Heart right ventricle (tissue), 16 donors: ENCODE data around the gene NOP9. TPM values are rescaled to one million over a fixed set of nuclear protein-coding genes. Genes with fewer than 3 reads are reported as not detected.
A peak's percentile ranks its signal among the peaks of the same experiment; 100 is the strongest.

Experiments used
- ATAC-seq, 8 donors: fragments of 200-7000 bp; cut with Tn5 transposase; one replicate each; pipeline ENCODE4 v1.9.1; 2020; ENCODE audit warnings: mild to moderate bottlenecking in 8 of 8, moderate library complexity in 8 of 8, moderate number of reproducible peaks in 1 of 8
- DNase-seq, 2 donors: peaks; one replicate each; pipeline ENCODE4 v3.0.0-alpha.2; 2020
- H3K27ac ChIP-seq, 10 donors: fragments of 200-600 bp; sonication (generic) in 2 of 10; one replicate each; pipeline versions ENCODE4 v1.5.0 to v1.8.0; 2020 to 2022; ENCODE audit warnings: mild to moderate bottlenecking in 3 of 10
- H3K27me3 ChIP-seq, 7 donors: fragments of 200-600 bp; one replicate each; pipeline ENCODE4 v1.8.0; 2021 to 2022; ENCODE audit warnings: mild to moderate bottlenecking in 2 of 7
- H3K36me3 ChIP-seq, 9 donors: fragments of 200-600 bp; sonication (generic) in 1 of 9; one replicate each; pipeline versions ENCODE4 v1.5.0 to v1.8.0; 2020 to 2022; ENCODE audit warnings: mild to moderate bottlenecking in 2 of 9
- H3K4me1 ChIP-seq, 9 donors: fragments of 200-600 bp; sonication (generic) in 1 of 9; one replicate each; pipeline versions ENCODE4 v1.5.0 to v1.8.0; 2020 to 2022; ENCODE audit warnings: mild to moderate bottlenecking in 4 of 9
- H3K4me3 ChIP-seq, 10 donors: fragments of 200-600 bp; sonication (generic) in 2 of 10; one replicate each; pipeline versions ENCODE4 v1.5.0 to v1.8.0; 2020 to 2022; ENCODE audit warnings: mild to moderate bottlenecking in 7 of 10, moderate library complexity in 2 of 10
- H3K9me3 ChIP-seq, 11 donors: fragments of 200-600 bp in 10 of 11; sonication (generic) in 2 of 11; one replicate each; pipeline versions ENCODE4 v1.5.0 to v1.8.0; 2013 to 2022; ENCODE audit warnings: mild to moderate bottlenecking in 2 of 11, control low read depth in 1 of 11, moderate library complexity in 1 of 11
- WGBS, 2 donors: extraction: QIAGEN DNeasy Blood & Tissue Kit; methylation state at CpG; one replicate each; pipeline ENCODE4 v1.1.7; 2013; ENCODE audit warnings: inconsistent platforms in 1 of 2; 5-methylcytosine and 5-hydroxymethylcytosine counted together
- intact Hi-C, 10 donors: fragments of 100-400 bp; cut with DNase I; formaldehyde crosslinking; loops; one replicate each; pipeline versions ENCODE4 v1.11.1 to v1.14.2; 2022
- polyA plus RNA-seq, 2 donors: library from polyadenylated mRNA; stranded (reverse); fragments of 200-250 nt; gene quantifications; one replicate each; pipeline ENCODE4 v1.2.3, GENCODE V29; 2013
- total RNA-seq, 10 donors: library from RNA; stranded (reverse); fragmentation: NEBNext Ultra II Directional in 3 of 10; extraction: Animal tissue kit (Norgen Biotek cat#: 25700) in 3 of 10; gene quantifications; one replicate each; pipeline versions ENCODE4 v1.2.1 to v1.2.4, GENCODE V29; 2021 to 2023
- TF ChIP-seq, protein P1 (sequence below), 9 donors: fragments of 200-600 bp; sonication (generic) in 2 of 9; IDR thresholded peaks; one replicate each; pipeline versions ENCODE4 v1.5.0 to v1.8.0; 2021 to 2022; ENCODE audit warnings: antibody characterized with exemption in 9 of 9, mild to moderate bottlenecking in 5 of 9, moderate library complexity in 1 of 9
- donor health status: Arrhythmogenic right ventricular cardiomyopathy.
- donor health status: ischemic (EF 13 %, LVEDD 7.1; RV severe dilation, severe dysfunction).
- donor health status: healthy with polysubstance abuse.
- donor health status: DM: no; HTN: yes; CAD: no.
- donor health status: DM: no; HTN: no; CAD: no.
- donor health status: ischemic (EF 25% LVEDD 6.9; RV normal size, moderate dysfunction).
- donor health status: ischemic (EF 25% LVEDD 5.7; RV mildly dilated, moderate dysfunction).
- donor health status: healthy.
- donor health status: DM: yes; HTN: yes; CAD: no.
- donor health status: Ischemic cardiomyopathy.
- donor health status: ischemic (EF 35%, LVEDD 5.7; RV mildly dilated, moderate dysfunction).
- donor health status: nonischemic (EF 11% LVEDD 7.7; RV severe dilation, severe dysfunction).
- donor health status: DM: yes; HTN: yes; CAD: no.
- donor health status: PGD.
- donor health status: ischemic (EF 29% LVEDD 5.4; RV normal size, mild dysfunction).
- donor health status: nonischemic (EF 23%, LVEDD 6.1; RV moderate dilation, normal function).

NOP9 gene
- total and polyA plus RNA-seq, 12 donors: 10.7 to 31.9 (median 26.4) TPM

DNA sequence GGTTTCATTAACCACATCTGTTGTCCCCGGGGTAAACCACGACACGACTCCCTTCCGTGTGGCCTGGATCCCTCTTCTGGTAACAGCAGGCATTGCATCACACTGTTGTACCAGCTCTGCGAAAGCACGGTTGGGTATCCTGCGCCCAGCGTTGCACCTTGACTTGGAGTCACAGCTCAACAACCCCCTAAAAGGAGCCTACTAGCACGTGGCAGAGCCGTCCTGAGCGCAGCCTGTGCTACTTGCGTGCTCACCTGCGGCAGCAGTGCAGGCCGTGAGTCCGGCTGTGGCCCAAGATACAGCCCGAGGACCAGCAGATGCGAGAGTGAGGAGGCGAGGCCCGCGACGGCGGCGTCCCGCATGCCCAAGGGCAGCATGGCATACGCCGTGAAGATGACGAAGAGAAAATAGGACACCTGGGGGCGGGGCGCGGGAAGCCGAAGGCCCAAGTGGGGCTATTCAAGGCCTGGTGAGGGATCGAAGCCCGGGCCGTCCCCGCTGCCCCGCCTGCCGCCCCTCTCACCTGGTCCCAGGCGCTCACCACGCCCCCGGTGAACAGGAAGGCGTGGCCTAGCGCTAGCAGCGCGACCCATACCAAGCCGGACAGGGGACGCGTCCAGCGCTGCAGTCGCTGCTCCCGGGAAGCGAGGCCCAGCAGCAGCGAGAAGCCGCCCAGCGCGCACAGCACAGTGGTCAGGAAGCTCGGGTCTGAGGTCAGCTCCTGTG is 32.8 kb downstream of the NOP9 start:
- DNase-seq (peak; percentile 43 to 68), ATAC-seq (peak in 7 of 8 donors; percentile 31 to 56 (median 51))
- intact Hi-C loops: loop anchor here (2.0 to 5.0 kb wide), 7 partner anchors 80 to 345 kb away; partner anchors contain the start of genes CBLN3 (in 1 of the 10) and KHNYN (in 1 of the 10)
- Histone ChIP-seq H3K27ac (peak overlapping the region in 3 of 10 donors; percentile 15 to 97 (median 90)), H3K27me3 (peaks cover 0 to 35% (median 24%) of the 10 kb centered on the region in 7 donors), H3K4me3 (peak overlapping the region in 9 of 10 donors; percentile 14 to 88 (median 70)), H3K36me3 (peaks cover 0 to 48% (median 0%) of the 10 kb centered on the region in 9 donors), H3K9me3 (no peaks in the 10 kb centered on the region), H3K4me1 (peaks cover 6 to 92% (median 37%) of the 10 kb centered on the region in 9 donors)
- 27 to 29% methylated on average over 55 to 56 of the region's 56 CpGs for WGBS, 2 donors
- TF ChIP-seq, protein P1, sequence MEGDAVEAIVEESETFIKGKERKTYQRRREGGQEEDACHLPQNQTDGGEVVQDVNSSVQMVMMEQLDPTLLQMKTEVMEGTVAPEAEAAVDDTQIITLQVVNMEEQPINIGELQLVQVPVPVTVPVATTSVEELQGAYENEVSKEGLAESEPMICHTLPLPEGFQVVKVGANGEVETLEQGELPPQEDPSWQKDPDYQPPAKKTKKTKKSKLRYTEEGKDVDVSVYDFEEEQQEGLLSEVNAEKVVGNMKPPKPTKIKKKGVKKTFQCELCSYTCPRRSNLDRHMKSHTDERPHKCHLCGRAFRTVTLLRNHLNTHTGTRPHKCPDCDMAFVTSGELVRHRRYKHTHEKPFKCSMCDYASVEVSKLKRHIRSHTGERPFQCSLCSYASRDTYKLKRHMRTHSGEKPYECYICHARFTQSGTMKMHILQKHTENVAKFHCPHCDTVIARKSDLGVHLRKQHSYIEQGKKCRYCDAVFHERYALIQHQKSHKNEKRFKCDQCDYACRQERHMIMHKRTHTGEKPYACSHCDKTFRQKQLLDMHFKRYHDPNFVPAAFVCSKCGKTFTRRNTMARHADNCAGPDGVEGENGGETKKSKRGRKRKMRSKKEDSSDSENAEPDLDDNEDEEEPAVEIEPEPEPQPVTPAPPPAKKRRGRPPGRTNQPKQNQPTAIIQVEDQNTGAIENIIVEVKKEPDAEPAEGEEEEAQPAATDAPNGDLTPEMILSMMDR (IDR thresholded peaks at IDR 0.05): peak; percentile 43 to 75 (median 68)

DNA sequence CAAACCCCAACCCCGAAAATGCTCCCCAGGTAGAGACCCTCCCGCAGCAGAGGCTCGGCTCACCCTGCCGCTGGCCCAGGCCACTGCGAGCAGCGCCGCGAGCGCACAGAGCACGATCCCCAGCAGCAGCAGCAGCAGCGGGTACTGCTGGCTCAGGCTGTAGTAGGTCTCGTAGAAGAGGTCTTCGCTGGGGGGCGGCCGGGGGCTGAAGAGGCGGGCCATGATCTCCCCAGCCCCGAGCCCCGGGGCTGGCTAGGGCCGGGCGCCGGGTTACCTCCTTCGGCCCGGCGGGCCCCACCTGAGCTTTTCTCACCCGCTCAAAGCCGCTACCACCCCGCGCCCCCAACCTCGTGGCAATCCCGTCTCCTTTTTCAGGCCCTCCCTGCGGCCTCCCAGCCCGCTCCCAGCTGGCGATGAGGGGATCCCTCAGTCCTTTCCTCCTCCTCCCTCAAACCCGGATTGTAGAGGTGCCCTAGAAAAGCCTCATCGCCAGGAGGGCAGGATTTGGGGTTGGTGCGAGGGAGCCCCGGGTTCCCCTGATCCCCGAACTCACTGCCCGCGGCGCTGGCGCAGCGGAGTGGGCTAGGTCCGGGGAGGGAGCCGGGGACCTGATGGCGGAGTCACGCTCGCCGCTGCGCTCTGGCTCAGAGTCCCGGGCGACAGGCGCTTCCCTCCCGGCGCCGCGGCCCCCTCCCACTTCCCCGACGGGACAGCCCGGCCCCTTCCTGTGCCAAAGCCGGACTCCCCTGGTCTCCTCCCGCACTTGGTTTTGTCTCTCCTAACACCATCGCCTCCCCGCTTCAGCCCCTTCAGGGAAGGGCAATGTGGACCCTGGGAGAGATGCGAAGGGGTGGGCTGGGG is 35.0 kb downstream of the NOP9 start, which contains the start of gene ADCY4:
Gene ADCY4, minus strand, starts transcription at position 641 of the 861 bp plus-strand sequence. Its CDS starts 419 bp downstream, at position 222.
- Histone ChIP-seq H3K9me3 (no peaks in the 10 kb centered on the region), H3K27ac (peak within 1 kb of the TSS; percentile 86 to 98 (median 94)), H3K4me1 (peaks cover 12 to 88% (median 55%) of the 10 kb centered on the region in 9 donors), H3K4me3 (peak within 1 kb of the TSS; percentile 47 to 88 (median 70)), H3K27me3 (peaks cover 0 to 50% (median 25%) of the 10 kb centered on the region in 7 donors), H3K36me3 (peaks cover 0 to 38% (median 0%) of the 10 kb centered on the region in 9 donors)
- WGBS, 2 donors: 2 to 3% methylated on average over 61 to 65 of the region's 65 CpGs
- ATAC-seq (peak; percentile 38 to 72 (median 62)), DNase-seq (peak; percentile 70 to 73)
- intact Hi-C loops: loop anchor here in 8 of 10 donors (1.0 to 5.0 kb wide), 7 partner anchors 32 to 343 kb away; partner anchors contain the start of genes CBLN3 (in 1 of the 8) and KHNYN (in 1 of the 8)
- TF ChIP-seq, protein P1 (IDR thresholded peaks at IDR 0.05): no peak

DNA sequence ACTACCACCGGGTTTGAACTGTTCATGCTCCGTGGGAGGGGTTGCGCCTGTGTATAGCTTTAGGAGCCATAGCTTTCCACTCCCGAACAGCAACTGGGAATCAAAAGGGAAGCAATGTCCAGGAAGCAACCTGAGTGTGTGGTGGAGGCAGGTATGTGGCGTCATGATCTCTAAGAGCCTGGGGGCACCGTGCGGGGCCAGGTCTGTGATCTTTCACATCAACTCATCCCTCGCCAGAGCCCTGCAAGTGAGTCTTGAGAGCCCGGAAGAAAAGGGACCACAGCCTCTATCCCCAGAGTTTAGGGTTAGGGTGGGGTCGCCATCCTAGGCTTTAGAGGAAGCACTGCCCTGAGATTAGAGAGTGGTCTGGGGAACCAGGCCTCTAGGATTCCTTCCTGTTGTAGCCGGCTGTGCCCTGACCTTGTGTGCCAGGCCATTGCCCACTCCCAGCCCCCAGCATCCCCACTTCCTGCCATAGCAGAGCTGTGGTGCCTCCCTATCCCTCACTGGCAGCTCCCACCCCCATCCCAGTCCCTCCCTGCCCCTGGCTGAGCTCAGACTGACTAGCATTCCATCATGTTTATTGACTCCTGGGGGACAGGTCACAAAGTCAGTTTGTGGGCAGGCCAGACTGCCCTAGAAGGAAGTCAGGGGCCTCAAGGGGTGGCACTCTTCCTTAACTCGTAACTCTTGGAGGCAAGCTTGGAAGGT is 36.0 kb downstream of the NOP9 start:
- Histone ChIP-seq H3K36me3 (peaks cover 0 to 38% (median 0%) of the 10 kb centered on the region in 9 donors), H3K27ac (peak overlapping the region; percentile 86 to 98 (median 94)), H3K27me3 (peaks cover 0 to 59% (median 26%) of the 10 kb centered on the region in 7 donors), H3K4me1 (peaks cover 12 to 83% (median 56%) of the 10 kb centered on the region in 9 donors), H3K9me3 (no peaks in the 10 kb centered on the region), H3K4me3 (peak overlapping the region in 9 of 10 donors; percentile 63 to 88 (median 70))
- no peak for ATAC-seq
- intact Hi-C loops: loop anchor here in 5 of 10 donors (1.0 to 2.0 kb wide), 3 partner anchors 31 to 101 kb away; no protein-coding TSS in a partner anchor
- no peak for DNase-seq
- WGBS, 2 donors: 66 to 67% methylated on average over 12 of the region's 12 CpGs
- TF ChIP-seq, protein P1 (IDR thresholded peaks at IDR 0.05): no peak
